CD4-positive, alpha-beta T cell treated with Interferon gamma for 1 hour (primary cell): ENCODE measurements around the gene THUMPD3.

Experiments
- DNase-seq: peaks from one replicate; pipeline ENCODE4 v3.0.0-alpha.2; 2020

The THUMPD3 gene

DNA sequence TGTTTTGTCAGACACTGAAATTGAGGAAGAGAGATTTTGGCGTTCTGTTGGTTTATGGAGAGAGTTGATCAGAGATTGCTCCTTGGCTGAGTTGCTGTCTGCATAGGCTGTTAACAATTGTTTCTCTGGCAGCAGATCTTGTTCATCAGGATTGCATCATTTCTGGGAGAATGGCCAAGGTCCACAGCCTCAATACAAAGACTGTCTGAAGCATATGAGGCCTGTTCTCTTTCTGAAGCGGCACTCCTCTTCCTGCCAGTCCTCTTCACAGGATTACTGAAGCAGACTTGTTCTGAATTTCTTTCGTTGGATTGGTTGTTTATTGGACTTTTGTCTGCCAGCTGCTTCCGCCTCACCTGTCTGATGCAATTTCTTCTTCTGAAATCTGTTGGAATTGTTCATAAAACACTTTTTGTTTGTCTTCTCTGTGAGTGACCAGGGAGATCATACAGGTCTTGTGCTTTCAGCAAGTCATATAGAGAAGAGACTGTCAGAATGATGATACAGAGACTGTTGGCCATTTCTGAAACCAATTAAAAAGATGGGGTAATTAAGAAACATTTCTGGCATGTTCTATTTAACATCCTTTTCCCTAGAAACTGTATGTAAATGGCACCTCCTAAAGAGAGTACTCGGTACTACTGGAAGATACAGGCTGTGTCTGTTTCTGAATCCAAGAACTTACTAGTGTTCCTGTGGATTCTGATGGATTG, 60.0 kb downstream of the THUMPD3 start:
- no peak for DNase-seq

DNA sequence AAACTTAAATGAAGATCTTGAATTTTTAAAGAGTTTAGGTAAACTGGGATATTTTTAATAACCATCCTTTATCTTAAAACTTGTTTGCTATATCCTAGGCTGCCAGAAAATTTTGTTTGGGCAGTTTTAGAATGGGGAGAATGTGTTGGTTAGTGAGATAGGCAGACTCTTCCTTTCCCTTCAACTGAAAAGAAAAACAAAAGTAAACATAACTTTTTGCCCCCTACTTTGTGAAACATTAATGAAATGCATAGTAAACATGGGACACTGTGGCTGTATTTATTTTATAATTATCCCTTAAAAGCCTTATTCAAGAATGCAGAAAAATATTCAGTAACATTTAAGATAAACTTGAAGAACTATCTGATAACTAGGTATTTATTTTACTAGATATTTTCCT, 65.6 kb downstream of the THUMPD3 start:
- no peak for DNase-seq

DNA sequence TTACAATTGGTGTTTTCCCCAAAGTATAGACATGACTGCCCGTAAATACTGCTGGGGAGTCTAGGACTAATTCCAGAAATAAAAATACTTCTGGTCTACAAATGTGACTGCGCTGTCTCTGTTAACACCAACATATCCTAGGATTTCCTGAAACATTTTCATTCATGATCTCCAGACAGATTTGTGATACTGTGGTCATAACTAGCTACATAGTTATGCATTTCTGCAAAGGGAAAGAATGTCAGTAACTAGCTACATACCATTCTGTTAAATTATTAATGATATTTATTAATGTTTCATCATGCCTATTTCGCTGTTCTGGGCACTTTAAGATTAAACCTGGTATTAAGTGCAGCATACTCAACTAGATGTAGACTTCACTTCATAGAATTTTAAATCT, 67.9 kb downstream of the THUMPD3 start:
- DNase-seq = no peak

DNA sequence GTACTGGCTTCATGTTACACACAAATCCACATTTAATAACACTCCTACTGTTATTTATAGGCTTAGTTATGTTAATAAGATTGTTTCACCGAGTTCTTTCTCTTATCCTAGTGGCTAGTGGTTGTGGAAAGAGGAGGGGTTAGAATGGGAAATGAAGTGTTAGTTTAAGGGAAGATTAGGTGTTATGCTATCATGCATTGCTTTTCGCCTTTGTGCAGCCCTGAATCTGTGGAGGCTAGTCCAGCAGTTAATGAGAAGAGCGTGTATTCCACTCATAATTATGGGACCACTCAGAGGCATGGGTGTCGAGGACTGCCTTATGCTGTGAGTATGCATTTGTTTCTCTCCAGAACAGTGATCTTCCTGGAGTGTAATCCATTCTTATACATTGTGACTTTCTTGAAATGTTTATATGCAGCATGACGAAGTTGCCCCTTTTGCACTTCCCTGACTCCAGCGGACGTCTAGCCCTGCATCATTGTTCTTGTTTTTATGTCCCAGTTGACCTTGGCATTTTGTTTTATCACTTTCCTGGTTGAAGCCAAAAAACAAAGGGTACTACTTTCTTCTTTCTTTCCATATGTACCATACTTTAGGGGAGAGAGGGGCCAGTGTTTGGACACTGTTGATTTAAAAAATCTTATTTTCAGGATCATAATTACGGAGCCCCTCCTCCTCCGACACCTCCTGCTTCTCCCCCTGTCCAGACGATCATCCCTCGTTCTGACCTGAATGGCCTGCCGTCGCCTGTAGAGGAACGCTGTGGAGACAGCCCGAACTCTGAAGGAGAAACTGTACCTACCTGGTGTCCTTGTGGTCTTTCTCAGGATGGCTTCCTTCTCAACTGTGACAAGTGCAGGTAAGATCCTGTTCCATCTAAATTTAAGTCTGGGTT, 71.0 kb downstream of the THUMPD3 start:
- no peak for DNase-seq

DNA sequence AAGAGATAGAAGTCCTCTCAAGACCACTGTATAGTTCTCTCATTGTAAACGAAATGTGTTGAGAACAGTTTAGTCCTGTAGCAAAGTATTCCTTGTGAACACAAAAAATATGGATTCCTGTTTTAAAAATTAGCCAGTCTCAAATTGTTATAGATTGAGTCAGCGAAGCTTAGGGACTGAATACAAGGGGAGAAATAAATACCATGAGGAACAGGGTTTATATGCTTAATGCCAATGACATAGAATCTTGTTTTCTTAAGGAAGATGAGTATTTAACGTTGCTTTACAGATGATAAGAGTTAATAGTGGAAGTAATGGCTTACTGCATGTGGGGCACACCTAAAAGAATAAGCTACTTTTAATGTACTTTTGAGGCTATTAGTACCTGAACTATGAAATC, 72.5 kb downstream of the THUMPD3 start:
- DNase-seq = no peak
